ENCODE measurements around the gene RSAD1.
"Not testable (repeated sequence)": the region's sequence is repeated elsewhere in the genome, so short reads cannot be mapped to it uniquely, and the experiment has no call there.

The RSAD1 gene

DNA sequence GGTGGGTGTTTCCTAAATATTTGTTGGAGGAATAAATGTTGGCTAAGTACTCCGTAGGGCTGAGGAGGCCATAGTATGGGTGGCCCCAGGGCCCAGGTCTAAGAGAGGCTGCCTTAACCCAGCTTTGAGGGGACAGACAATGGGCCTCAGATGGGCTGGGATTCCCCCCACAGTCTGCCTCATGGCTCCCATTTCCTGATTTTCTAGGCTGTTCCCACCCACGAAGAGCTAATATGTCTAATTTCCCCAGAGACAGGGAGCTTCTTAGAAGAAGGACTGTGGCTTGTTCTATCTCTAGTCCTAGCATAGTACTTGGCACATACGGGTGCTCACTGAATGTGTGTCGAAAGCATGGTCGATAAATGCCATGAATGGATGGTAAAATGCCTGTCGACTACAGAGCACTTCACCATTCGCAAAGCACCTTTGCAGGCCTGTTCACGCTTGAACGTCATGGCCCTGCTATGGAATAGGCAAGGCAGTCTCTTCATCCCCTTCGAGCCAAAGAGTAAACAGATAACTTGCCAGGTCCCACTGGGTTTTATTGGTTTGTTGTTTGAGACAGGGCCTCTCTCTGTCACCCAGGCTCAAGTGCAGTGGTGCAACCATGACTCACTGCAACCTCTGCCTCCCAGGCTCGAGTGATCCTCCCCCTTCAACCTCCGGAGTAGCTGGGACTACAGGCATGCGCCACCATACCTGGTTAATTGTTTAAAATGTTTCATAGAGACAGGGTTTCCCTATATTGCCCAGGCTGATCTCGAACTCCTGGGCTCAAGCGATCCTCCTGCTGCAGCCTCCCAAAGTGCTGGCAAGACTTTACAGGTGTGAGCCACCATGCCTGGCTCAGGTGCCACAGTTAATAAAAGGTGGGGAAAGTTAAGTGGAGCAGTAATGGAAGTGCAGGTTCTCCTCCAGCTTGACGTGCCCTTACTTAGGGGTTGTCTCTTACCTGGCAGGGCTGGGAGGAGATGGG, 19.7 kb upstream of the RSAD1 start:
- DNase-seq, result no peak

DNA sequence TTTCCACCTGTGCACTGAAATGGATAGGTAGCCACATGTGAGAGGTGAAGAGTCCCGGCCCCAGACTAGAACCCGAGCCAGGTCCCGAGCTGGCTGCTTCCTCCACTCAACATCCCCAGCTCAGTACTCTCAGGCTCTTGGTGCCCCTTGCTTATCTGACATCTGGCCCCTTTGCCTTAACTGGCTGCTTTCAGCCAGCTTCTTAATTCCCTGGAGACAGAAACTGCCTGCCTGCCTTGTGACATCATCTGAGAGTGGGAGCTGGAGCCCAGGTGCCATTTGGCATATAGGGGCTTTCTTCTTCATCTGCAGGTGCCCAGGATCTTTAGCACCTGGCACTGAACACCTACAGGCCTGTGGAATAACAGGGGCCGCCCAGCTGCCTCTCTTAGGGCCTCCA, 18.9 kb upstream of the RSAD1 start:
- DNase-seq, result no peak

DNA sequence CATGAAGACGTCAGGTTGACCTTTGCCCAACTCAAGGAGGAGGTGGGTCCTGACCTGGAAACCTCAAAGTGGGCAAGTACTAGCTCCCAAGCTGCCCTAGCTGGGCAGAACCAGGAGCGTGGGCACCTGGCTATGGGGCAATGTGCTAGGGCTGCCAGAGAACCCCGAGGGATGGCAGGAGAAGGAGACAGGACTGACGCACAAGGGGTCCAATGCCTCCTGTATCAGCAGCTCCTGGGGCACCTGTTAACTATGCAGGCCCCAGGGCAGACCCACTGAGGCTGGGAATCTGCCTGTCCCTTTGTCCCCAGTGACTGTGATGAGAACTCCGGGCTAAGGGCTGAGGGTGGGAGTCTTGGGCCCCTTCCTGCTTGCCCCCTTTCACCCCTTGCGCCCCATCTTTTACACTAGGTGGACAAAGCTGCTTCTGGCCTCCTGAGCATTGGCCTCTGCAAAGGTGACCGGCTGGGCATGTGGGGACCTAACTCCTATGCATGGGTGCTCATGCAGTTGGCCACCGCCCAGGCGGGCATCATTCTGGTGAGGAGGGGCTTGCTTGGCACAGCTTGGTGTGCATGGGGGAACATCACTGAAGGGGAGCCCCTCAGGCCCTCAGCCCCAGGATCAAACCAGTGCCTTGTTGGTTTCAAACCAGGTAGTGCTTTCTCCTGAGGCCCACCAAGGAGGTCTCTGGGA, 17.7 kb upstream of the RSAD1 start:
- DNase-seq, result no peak

DNA sequence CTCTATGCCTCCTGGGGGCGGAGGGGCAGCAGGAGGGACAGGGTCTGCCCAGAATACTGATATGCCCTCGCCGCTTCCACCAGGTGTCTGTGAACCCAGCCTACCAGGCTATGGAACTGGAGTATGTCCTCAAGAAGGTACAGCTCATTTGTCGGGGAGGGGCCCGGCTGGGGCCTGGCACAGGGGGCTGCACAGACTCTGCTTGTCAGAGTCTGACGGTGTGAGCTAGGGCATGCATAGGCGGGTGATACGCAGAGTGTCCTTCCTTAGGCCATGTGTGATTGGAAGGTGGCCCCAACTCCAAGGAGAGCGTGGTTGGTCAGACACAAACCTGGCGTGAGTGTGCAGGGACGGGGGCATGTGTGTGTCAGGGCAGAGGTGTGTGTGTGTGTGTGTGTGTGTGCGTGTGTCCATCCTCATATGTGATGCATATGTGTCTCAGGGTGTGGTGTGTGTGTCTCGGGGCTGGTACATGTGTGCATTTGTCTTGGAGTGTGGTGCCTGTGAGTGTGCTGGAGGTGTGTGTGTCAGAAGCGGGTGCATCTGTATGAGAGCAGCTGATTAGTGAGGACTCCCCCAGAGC, 17.0 kb upstream of the RSAD1 start:
- no peak for DNase-seq

DNA sequence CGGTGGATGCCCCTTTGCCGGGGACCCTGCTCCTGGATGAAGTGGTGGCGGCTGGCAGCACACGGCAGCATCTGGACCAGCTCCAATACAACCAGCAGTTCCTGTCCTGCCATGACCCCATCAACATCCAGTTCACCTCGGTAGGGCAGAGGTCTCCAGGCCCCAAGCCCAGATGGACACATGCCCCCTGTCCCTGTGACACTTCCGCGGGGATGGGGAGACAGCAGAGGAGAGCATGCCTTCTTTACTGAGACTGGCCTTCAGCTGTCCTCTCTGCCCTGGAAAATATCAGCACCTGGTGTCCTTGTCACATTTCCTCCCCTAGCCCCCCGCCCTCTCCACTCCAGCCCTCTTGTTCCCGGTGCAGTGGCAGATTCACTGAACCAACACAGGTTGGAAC, 16.2 kb upstream of the RSAD1 start:
- DNase-seq, result no peak

DNA sequence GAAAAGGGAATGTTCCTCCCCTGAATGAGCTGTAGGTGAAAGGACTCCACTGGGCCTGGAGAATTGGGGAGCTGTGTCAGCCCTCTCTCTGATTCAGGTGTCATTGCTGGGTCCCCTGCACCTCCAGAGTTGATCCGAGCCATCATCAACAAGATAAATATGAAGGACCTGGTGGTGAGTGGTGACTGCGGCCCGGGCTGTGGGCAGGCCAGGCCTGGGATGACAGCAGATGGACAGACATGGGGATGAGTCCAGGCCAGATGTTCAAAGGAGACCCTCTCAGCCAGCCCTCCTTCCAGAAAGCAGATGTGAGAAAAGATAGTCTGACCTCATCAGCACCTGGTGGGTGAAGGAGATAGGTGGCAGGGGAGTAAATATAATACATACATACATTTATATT, 14.5 kb upstream of the RSAD1 start:
- no peak for DNase-seq

DNA sequence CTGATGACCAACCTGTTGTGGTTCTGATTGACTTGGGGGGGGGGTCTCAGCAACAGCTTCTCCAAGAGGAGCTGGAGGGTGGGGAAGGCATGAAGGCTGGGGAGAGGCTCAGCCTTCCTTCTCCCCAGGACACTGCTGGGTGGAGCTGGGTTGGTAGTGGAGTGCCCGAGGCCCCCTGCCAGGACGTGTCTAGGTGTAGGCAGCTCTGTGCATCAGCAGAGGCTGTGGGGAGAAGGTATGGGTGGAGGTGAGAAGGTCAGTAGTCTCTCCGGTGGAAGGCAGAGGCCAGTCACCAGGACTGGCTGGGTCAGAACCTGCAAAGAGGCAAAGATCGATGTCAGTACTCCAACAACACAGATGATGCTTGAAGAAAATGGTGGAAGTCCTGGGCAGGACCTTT, 13.9 kb upstream of the RSAD1 start:
- DNase-seq, result no peak

DNA sequence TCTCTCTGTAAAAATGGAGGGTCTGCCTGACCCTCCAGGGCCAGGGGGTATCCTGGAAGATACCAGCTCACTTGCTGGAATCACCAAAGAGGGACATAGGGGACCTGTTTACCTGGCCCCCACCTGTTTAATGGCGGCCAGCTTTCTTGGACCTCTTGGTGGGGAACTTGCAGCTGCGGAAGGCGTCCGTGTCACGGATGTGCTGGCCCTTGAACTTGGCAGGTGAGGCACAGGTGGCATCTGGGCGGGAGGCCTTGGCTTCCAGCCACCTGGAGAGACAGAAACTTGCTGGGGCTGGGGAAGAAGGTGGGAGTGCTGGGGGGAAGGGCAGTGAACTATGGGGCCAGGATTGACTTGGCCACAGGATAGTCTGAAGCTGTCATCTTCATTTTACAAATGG, 13.5 kb upstream of the RSAD1 start:
- DNase-seq, result no peak

DNA sequence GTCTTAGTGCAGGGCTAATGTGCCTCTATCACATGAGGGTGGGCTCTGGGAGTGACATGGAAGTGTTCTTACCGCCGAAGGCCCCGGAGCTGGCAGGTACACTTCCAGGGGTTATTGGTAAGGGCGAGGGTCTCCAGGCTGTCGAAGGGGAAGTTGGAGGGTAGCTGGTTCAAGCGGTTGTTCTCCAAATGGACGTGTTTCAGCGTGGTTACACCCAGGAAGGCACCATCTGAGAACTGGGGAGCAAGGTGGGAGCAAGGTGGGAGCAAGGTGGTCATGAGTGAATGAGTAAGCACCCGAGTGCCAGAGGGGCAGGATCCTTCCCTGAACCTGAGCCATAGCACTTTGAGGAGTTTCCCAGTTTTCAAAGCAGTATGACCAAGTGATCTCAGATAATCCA, 13.0 kb upstream of the RSAD1 start:
- DNase-seq, result no peak

DNA sequence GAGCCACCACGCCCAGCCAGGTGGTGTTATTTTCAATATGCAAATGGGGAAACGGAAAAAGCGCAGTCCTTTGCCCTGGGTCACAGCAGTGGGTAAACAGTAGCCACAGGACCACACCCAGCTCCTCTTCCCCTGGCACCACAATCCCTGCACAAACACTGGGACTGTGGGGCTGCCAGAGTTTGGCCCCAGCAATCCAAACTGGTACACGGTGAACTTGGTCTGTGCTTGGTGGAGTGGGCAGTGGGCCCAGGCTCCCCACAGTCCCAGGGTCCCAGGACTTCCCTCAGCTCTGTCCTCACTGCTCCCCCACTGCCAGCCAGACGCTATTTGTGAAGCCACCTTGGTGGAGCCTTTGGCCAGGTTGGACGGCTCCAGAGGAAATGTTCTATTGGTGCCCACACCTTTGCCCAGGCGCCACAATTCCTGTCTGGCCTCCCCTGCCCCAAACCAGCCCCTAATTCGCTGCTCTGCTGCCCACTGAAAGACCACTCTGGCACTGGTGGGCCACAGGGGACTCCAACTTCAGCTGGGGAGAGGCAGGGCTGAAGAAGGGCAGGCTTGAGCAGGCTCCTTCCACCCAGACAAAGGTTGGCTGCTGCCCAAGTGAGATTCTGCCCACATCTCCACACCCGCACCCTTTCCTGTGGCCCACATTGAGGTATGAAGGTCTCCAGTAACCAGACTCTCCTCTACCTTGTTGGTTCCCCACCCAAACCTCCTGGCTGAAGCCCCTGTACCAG, 12.1 kb upstream of the RSAD1 start:
- DNase-seq, result no peak

DNA sequence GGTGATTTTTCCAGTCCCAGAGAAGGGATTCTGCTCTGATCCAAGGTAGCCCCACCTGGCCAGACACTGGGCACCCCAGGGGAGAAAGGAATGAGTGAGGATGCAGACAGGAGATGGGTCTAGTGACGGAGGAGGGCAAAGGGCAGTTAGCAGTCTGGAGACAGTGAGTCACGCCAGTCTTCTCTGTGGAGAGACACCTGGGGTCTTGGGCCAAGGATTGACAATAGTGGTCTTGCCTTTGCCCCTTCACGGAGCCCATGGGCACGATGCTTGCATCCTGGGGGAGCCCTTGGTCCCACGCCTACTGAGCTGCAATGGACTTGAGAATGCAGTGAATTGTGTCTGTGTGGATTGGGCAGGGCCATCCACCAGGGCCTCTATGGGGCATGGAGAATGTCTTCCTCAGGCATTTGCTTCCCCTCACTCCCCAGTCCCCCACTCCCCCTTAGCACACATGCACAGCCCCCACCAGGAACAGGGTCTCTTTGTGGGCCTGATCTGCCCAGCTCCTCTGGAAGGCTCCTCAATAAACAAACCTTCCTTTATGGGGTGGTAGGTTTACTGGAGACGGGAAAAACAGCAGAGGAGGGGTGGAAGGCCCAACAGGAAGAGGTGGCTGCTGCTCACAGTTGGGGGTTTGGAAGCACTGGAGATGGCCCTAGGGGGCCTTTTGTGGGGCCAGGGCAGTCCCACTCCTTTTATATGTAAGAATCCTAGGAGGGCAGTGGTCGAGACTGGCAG, 11.4 kb upstream of the RSAD1 start:
- DNase-seq, result no peak

DNA sequence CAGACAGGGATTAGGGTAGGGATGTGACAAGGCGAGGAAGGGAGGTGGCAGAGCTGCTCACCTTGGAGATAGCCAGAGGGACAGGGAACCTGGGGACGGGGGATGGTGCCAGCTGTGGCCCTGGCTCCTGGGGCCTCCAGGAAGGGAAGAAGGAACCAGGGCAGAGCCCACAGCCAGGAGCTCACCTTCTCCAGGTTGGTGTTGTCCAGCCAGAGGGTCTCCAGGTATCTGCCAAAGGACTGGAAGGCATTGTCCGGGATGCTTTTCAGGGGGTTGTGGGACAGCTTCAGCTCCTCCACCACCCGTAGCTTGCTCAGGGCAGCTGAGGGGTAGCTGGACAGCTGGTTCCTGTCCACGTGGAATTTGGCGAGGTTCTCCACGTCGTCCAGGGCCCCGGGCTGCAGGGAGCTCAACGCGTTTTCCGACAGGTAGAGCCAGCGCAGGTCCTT, 10.8 kb upstream of the RSAD1 start:
- DNase-seq, result no peak

DNA sequence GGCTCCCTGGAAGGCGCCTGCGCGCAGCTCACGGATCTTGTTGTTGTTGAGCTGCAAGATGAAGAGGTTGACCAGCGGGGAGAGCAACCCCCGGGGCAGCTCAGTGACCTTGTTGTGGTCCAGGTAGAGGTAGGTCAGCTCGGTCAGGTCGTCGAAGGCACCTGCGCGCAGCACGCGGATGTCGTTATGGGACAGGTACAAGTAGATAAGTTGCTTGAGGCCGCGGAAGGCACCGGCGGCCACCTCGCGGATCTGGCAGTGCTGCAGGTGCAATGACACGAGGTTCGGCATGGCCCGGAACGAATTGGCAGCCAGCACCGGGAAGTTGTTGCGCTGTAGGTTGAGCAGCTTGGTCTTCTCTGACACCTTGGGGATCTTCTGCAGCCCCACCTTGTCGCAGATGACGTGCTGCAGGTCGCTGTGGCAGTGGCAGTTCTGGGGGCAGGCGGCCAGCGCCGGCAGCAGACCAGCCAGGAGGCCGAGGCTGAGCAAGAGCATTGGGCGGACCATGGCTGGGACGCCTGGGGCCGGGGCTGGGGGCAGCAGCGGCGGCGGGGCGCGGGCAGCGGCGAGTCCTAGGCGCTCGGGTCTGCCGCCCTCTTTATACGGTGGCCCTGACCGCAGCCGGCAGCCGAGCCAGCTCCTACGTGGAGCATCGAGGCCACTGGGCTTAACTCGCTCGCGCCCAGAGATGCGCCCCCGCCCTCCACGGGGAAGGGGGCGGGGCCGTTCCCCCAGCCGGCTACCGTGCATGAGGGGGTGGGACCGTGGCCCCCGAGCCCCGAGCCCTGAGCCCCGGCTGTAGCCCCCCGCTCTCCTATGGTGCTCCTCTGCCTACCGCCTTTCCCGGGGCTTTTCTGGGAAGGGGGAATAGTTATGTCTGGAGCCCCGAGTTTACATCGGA, 10.1 kb upstream of the RSAD1 start, which contains the start of gene CHAD:
TSS of gene CHAD (minus strand) at position 577 of the 904 bp plus-strand sequence. CDS start at position 510, 67 bp downstream.
- no peak for DNase-seq

DNA sequence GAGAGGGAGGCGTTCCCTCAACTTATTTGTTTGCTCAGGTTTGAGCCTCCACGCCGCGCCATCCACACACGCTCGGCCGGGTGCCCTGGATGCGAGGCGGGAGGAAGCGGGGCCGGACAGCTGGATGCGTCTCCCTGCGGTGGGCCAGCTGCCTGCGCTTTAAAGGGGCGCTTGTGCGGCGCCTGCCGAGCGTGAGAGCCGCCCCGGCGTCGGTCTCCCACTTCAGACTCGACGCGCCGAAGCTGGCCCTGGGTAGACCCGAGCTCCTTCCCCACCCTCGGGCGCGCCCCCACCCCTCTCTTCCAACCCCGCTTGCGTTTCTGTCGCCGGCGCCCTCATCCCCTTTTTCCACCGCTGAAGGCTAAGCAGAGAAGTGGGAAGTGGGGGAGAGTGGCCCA, 9.5 kb upstream of the RSAD1 start:
- DNase-seq, result no peak

DNA sequence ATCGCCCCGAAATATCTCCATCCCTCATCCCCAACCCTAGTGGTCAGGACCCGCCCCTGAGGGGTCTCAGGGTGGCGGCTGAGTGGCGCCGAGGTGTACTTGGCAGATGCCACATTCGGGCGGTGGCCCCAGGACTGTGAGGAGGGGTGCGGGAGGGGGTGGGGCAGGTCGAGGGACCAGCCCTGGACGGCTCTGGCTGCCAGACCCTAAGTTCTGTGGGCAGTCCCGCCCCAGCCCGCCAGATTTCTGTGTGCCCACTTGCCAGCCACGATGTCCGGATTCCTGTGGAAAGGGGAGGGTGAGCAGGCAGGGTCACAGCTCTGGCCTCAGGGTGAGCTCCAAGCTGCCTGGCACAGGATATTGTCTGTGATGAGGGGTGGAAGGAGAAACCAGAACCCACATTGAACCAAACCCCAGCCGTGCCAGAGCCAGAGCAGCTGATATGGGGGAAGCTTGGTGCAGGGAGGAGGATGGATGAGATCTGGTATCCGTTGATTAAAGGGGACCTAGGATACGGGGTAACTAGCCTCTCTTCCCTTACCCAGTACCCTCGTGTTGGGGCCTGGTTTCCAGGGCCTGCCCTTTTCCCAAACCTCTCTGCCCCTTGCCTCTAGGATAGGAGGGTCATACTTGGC, 8.9 kb upstream of the RSAD1 start:
- no peak for DNase-seq

DNA sequence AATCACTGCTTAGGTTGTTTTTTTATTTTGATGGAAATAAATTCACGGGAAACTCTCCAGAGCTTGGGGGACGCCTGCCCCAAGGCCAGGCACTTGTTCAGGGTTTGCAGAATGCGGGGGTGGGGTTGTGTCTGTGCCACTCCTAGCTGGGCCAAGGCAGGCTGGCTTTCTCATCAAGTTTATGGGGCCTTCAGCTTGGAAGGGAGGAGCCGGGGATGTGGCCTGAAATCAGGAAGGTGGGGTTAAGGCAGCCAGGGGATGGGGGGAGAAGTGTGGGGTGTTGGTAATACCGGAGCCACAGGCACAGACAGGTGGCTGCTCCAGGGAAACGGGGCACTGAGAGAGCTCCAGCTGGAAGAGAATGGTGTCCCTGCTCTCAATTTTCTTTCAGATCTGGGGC, 8.2 kb upstream of the RSAD1 start:
- DNase-seq, result no peak

DNA sequence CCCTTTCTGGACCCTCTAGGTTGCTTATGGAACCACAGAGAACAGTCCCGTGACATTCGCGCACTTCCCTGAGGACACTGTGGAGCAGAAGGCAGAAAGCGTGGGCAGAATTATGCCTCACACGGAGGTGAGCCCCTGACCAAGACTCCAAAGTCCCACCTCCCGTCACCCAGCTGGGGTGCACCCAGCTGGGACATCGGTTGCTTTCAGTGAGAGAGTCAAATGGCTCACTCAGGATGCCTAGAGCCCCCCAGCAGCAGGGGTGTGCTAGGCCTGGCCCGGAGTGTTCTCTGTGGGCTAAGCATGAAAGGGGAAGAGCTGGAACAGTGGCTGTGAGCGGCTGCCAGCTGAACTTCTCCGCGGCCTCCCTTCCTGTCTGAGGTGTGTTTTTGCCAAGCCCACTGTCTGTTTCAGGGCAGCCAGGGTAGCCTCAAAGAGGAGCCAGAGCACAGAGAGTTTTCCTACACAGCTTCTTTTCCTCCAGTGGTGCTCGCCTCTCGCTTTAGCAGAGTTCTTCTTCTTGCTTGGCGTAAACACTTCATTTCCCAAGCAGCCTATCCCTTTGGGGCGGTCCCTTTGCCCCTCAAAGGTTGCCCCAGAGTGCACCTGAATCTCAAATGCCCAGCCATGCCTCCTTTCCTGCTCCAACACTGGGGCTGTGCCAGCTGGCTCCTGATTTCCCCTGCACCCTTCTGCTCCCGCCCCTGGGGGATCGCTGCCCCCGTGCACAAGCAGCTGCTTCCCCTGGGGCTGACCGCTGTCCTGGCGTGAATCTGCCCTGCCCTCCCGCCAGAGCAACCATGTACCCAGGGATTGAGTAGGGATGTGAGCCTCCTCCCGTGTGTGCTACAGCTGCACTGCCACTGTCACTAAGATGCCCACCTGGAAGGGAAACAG, 7.4 kb upstream of the RSAD1 start:
- DNase-seq, result no peak

DNA sequence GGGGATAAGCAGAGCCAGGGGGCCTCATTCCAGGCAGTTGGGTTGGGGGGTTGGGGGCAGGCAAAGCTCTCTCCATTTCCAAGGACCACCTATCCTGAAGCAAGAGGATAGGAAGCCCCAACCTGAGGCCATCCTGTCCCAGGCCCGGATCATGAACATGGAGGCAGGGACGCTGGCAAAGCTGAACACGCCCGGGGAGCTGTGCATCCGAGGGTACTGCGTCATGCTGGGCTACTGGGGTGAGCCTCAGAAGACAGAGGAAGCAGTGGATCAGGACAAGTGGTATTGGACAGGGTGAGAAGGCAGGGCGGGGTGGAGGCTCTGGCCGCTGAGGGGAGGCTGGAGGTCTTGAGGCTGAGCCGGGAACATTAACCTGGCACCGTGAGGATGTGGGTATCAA, 6.4 kb upstream of the RSAD1 start:
- no peak for DNase-seq

DNA sequence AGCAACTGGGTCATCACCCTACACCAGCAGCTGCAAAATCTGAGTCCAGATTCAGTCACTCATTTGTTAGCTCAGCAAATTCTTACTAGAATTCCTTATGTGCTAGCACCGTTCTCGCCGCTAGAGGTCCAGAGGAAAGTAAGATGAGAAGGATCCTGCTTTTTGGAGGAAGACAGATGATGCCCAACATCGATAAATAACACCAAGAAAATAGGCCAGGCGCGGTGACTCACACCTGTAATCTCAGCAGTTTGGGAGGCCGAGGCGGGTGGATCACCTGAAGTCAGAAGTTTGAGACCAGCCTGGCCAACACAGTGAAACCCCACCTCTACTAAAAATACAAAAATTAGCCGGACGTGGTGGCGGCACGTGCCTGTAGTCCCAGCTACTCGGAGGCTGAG, 5.9 kb upstream of the RSAD1 start:
- DNase-seq, result not testable (repeated sequence)
